Skeletal muscle cell (primary cell): ENCODE data around the gene PAX5.

Experiments used
- DNase-seq: peaks from one replicate; pipeline ENCODE4 v3.0.0-alpha.2; 2010; ENCODE audit warnings: low read depth
- H3K4me3 ChIP-seq: 2 replicates; pipeline ENCODE4 v1.5.1; 2011; ENCODE audit warnings: low read depth, mild to moderate bottlenecking, control low read depth, low read length, moderate library complexity

PAX5 gene

GRCh38 chr9:36914212-36914577, 119.9 kb downstream of the PAX5 start:
- DNase-seq = no peak
- no peak overlapping the region for H3K4me3 ChIP-seq

DNA sequence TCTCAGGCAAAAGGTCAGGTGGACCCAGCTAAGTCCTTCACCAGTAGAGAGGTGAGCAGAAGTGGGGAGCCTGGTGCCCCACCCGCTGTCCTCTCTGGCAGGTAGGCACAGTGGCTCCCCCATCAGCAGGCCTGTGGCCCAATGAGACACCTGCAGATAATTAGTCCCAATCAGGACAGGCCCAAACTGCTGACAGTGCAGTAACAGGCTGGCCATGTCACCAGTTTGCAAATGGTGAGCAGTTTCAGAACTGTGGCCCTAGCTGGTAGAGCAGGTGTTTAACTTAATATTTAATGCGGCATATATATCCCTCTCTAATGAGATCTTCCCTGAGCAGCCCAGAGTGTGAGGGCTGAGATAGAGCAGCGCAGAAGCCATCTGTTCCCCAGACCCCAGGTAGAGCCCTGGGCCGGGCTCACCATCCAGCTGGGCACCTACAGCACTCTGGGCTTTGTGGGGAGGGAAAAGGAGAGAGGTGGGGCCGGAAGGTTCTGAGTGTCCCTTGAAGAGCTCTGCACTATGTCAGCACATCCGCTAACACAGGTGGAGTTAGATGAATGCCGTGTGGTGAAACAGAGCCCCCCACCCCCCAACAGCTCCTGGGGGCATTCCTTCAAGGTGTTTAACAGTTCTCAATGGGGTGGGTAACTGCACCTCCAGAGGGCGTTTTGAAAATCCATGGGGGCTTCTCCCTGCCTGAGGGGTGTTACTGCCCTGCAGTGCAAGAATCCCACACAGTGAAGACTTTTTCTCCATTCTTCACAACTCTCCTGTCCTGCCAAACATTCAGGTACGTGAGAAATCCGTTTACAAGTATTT, 120.5 kb downstream of the PAX5 start:
- no peak for DNase-seq
- H3K4me3 ChIP-seq = no peak overlapping the region

DNA sequence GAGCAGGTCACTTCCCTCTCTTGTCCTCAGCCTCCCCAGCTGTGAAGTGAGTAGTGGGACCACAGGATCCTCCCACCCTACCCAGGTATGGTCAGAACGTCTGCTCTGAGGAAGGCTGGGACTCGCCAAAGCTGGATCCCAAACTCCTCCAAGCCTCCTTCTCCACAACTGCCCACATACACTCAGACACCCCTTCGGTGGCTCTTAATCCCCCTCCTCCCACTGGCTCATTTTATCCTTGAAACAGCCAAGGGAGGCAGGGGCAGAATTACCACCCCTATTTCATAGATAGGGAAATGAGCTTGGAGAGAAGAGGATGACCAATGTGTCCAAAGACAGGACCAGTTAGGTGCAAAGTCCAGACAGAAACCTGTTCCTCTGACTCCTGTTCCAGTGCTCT, 121.4 kb downstream of the PAX5 start:
- DNase-seq = no peak
- no peak overlapping the region for H3K4me3 ChIP-seq

DNA sequence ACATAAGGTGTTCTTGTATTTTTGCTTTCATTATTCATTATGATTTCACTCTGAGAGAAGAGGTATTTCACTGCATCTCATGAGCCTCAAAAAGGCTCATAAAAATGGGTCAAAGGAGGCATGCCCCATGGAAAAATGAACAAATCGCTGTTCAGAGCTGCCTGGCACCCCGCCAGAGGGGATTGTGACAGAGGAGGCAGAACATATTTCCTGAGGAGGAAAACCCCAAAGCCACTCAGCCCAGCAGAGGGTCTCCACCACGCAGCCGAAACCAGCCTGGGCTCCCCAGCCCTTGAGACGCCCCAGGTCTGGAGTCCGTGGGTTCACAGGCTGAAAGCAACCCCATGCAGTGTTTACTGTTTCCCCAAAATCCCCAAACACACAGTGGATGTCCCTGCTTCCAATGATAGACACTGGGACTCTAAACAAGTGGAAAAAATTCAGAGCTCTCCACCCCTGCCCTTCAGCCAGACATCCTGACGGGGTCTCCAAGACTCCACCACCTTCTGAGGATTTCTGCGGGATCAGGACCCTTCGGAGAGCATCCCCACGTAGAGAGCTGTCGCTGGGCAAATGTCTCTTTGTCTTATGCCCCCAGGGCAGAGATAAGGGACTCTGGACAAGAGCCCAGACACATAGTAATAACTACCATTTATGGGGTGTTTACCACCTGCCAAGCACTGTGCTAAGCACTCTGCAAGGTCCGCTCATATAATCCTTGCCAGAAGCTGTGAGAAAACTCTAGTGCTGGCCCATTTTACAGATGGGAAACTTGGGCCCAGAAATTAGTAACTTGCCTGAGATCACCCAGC, 122.3 kb downstream of the PAX5 start:
- DNase-seq = no peak
- no peak overlapping the region for H3K4me3 ChIP-seq

DNA sequence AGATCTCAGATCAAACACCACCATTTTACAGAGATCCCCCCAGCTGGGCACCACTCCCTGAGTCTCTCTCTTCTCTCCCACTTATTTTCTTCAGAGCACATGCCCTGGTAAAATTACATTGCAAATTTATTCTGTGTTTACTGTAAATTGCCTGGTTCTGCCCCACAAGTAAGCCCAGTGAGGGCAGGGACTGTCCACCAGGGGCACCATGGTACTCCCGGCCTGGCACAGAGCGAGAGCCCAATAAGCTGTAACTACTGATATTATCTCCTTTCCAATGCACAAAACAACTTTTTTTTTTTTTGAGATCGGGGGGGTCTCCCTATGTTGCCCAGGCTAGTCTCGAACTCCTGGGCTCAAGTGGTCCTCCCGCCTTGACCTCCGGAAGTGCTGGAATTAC, 123.0 kb downstream of the PAX5 start:
- DNase-seq = no peak
- H3K4me3 ChIP-seq = no peak overlapping the region

DNA sequence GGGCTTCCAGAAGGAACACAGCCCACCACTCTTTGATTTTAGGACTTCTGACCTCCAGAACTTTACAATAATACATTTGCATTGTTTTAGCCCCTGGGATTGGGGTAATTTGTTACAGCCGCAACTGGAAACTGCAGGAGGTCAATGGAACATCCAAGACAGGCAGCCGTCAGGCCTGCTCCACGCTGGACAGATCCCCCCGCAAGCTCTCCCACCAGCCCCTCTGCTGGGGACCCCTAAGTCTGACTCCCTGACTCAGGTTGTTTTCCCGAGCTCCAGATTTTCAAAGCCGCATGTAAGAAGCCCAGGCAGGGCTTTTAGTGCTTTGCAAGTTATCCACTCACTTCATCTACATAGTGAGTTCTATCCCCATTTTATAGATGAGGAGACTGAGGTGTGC, 127.6 kb downstream of the PAX5 start:
- H3K4me3 ChIP-seq = no peak overlapping the region
- DNase-seq = no peak

GRCh38 chr9:36905101-36906066, 128.7 kb downstream of the PAX5 start:
- no peak overlapping the region for H3K4me3 ChIP-seq
- DNase-seq = no peak

GRCh38 chr9:36903541-36904435, 130.3 kb downstream of the PAX5 start:
- DNase-seq = no peak
- no peak overlapping the region for H3K4me3 ChIP-seq

- H3K4me3 ChIP-seq = no peak overlapping the region
- DNase-seq = no peak
These were observed 131.1 kb downstream of the PAX5 start for GRCh38 chr9:36902861-36903524.

DNA sequence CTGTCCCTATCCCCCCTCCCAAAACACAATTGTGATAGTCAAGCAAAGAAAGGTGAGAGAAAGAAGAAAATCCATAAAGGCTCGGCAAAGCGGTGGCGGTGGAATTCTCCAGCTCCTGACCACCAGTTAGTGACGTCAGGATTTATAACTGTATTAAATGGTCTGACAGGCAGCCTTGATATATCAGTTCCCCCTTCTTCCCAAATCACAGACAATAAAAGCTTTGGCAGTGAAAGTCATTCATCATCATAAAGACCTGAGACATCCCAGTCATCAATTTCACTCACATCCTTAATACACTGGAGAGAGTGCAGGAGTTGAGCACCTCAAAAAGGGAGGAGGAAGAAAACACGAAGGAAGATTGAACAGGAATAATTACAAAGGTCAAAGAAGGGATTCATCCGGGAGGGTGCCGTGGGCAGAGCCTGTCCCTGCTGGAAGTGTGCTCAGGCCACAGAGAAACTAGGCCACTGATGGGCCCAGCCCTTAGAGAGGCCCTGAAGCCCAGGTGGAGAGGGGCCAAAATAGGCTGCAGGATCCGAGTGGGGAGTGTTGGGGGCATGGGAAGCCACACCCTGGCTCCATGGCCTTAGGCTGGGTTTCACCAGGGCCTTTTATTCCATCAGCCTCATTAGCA, 131.9 kb downstream of the PAX5 start:
- no peak for DNase-seq
- no peak overlapping the region for H3K4me3 ChIP-seq

- H3K4me3 ChIP-seq = no peak overlapping the region
These were observed 132.5 kb downstream of the PAX5 start for GRCh38 chr9:36901528-36901927.

GRCh38 chr9:36900856-36901220, 133.2 kb downstream of the PAX5 start:
- DNase-seq = no peak

More at GRCh38 chr9:36901528-36901927, 132.5 kb downstream of the PAX5 start:
- no peak for DNase-seq

GRCh38 chr9:36900136-36900855, 133.8 kb downstream of the PAX5 start:
- no peak for DNase-seq
- no peak overlapping the region for H3K4me3 ChIP-seq

More at GRCh38 chr9:36900856-36901220, 133.2 kb downstream of the PAX5 start:
- H3K4me3 ChIP-seq = no peak overlapping the region

GRCh38 chr9:36899406-36899805, 134.7 kb downstream of the PAX5 start:
- no peak for DNase-seq
- no peak overlapping the region for H3K4me3 ChIP-seq

DNA sequence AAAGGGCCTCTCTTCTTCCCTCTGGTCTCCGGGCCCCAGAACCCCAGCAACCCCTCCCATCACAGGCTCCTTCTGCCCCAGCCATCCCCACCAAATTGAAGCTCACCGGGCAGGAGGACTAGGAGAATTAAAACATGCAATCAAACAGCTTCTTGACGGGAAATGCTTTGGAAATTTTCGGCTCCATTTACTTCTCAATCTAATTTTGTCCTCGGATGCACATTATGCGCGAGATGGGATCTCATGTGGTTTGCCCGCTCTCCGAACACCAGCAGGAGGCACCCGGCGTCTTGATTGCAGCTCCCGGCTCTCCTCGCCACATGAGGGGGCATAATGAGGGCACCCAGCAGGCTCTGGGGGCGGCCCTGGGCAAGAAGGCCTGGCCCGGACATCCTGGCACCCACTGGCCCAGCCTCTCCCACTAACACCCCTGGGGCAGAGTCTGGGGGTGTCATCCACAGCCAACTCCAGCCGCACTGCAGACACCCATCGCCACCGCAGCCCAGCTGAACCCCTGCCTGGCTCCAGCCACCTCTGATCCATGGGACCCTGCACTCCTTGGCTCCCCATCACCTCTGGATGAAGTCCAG, 135.5 kb downstream of the PAX5 start:
- no peak for DNase-seq
- no peak overlapping the region for H3K4me3 ChIP-seq

DNA sequence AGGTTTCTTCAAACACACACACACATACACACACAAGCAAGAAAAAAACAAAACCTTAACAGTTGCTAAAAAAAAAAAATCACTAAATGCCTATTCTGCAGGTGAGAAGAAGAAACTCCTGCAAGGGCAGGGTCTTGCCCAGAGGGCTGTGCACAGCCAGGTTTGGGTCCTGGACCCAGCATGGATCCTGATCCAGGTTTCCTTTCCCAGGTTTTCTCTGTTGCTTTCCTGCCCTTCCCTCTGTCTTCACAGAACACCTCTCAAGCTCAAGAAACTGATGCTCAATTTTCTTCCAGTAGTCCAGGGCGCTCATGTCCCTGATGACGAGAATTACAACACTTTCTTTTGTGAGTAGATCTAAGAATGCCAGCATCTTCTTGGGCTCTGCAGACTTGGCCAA, 136.6 kb downstream of the PAX5 start:
- no peak for DNase-seq
- no peak overlapping the region for H3K4me3 ChIP-seq

GRCh38 chr9:36897019-36897418, 137.0 kb downstream of the PAX5 start:
- no peak for DNase-seq
- no peak overlapping the region for H3K4me3 ChIP-seq
